Gastrocnemius medialis (tissue), 4 donors: Measurements from ENCODE around the gene TP73. TPM values are rescaled to one million over a fixed set of nuclear protein-coding genes. Genes with fewer than 3 reads are reported as not detected.
"Not testable (repeated sequence)": the region's sequence is repeated elsewhere in the genome, so short reads cannot be mapped to it uniquely, and the experiment has no call there.

Experiments
- ATAC-seq, 2 donors: fragments of 150-250 bp; one replicate each; pipeline ENCODE4 v1.9.1; 2016
- DNase-seq, 2 donors: peaks; one replicate each; pipeline ENCODE4 v3.0.0-alpha.2; 2019
- H3K27ac ChIP-seq, 4 donors: fragments of 200-600 bp; sonication (generic); 1 replicate in 1 of 4; 2 replicates in 3 of 4; pipeline ENCODE4 v1.5.1; 2016 to 2018; ENCODE audit warnings: mild to moderate bottlenecking in 2 of 4, moderate library complexity in 1 of 4
- H3K27me3 ChIP-seq, 3 donors: fragments of 200-600 bp; sonication (generic) in 2 of 3; 1 replicate in 1 of 3; 2 replicates in 2 of 3; pipeline versions ENCODE4 v1.5.1 to v1.6.0; 2016 to 2019; ENCODE audit warnings: mild to moderate bottlenecking in 1 of 3, moderate library complexity in 1 of 3
- H3K36me3 ChIP-seq, 2 donors: fragments of 200-600 bp; sonication (generic) in 1 of 2; one replicate each; pipeline ENCODE4 v1.5.1; 2017 to 2018
- H3K4me1 ChIP-seq, 2 donors: fragments of 200-600 bp; sonication (generic) in 1 of 2; one replicate each; pipeline ENCODE4 v1.5.1; 2016 to 2017; ENCODE audit warnings: mild to moderate bottlenecking in 2 of 2
- H3K4me3 ChIP-seq, 4 donors: fragments of 200-600 bp; sonication (generic) in 3 of 4; 1 replicate in 1 of 4; 2 replicates in 3 of 4; pipeline ENCODE4 v1.5.1; 2016 to 2019; ENCODE audit warnings: mild to moderate bottlenecking in 2 of 4
- H3K9me3 ChIP-seq, 3 donors: fragments of 200-600 bp; sonication (generic) in 2 of 3; 1 replicate in 1 of 3; 2 replicates in 2 of 3; pipeline ENCODE4 v1.5.1; 2016 to 2019
- CTCF ChIP-seq, 5 experiments: fragments of 450-650 bp in 3 of 5; fragments of 200-600 bp in 2 of 5; sonication (generic) in 2 of 5; IDR thresholded peaks in 4 of 5; conservative IDR thresholded peaks in 1 of 5; 1 replicate in 4 of 5; 2 replicates in 1 of 5; pipeline ENCODE4 v1.5.1; 2016 to 2019; ENCODE audit warnings: antibody characterized with exemption in 5 of 5, mild to moderate bottlenecking in 3 of 5, moderate library complexity in 3 of 5
- POLR2A ChIP-seq, 2 donors: fragments of 450-650 bp; IDR thresholded peaks; one replicate each; pipeline ENCODE4 v1.6.1; 2017; ENCODE audit warnings: antibody characterized with exemption in 2 of 2, mild to moderate bottlenecking in 2 of 2, moderate library complexity in 2 of 2
- in situ Hi-C, 4 donors: fragments of 200-750 bp; cut with MboI; loops; one replicate each; pipeline versions ENCODE4 v1.15.0 to v1.8.0; 2017; ENCODE audit warnings: low sequenced_read_pairs in 4 of 4
- intact Hi-C: fragments of 100-400 bp; cut with DNase I; formaldehyde crosslinking; loops from one replicate; pipeline ENCODE4 v1.15.1; 2023; ENCODE audit warnings: low total_unique reads
- total RNA-seq, 4 donors: library from RNA; depleted of rRNA; stranded (reverse); fragments of >200 nt; gene quantifications; one replicate each; pipeline versions ENCODE4 v1.1.0 to v1.2.3, GENCODE V29; 2016

TP73 gene
- total RNA-seq, 4 donors from 2014 or later: 0.07 TPM; not detected in 3

GRCh38 chr1:3747903-3748302 lies 95.6 kb downstream of the TP73 start:
- no peak for TF ChIP-seq POLR2A (IDR thresholded peaks at IDR 0.05)
- TF ChIP-seq CTCF (IDR thresholded peaks at IDR 0.05 in 4 of 5, conservative IDR thresholded peaks at IDR 0.05 in 1 of 5): no peak

GRCh38 chr1:3748316-3748900 lies 96.1 kb downstream of the TP73 start:
- H3K27ac ChIP-seq, DNase-seq, H3K27me3 ChIP-seq, intact Hi-C loops, H3K36me3 ChIP-seq, ATAC-seq, H3K4me3 ChIP-seq, H3K9me3 ChIP-seq, in situ Hi-C loops: not testable (repeated sequence)
- peaks cover 20 to 33% of the 10 kb centered on the region in 2 donors for H3K4me1 ChIP-seq

More at GRCh38 chr1:3747903-3748302, 95.6 kb downstream of the TP73 start:
- Histone ChIP-seq H3K9me3 (no peaks in the 10 kb centered on the region), H3K27ac (peak overlapping the region in 1 of 4 donors; percentile 85), H3K27me3 (no peaks in the 10 kb centered on the region), H3K4me1 (peaks cover 20 to 33% of the 10 kb centered on the region in 2 donors), H3K36me3 (no peaks in the 10 kb centered on the region), H3K4me3 (peak overlapping the region in 1 of 4 donors; percentile 82)
- no peak for DNase-seq
- no peak for ATAC-seq
- in situ Hi-C loops: no loop called here
- intact Hi-C loops: loop anchor here (1.0 kb wide), 1 partner anchor 48 kb away; the partner anchor contains the start of gene LRRC47

- no peak for ATAC-seq
- H3K27me3 ChIP-seq: peaks cover 0 to 2% (median 0%) of the 10 kb centered on the region in 3 donors
- H3K36me3 ChIP-seq: no peaks in the 10 kb centered on the region
- no peak for DNase-seq
- H3K27ac ChIP-seq: no peak overlapping the region
- intact Hi-C loops: no loop called here
- no peaks in the 10 kb centered on the region for H3K9me3 ChIP-seq
- H3K4me3 ChIP-seq: no peak overlapping the region
- H3K4me1 ChIP-seq: peaks cover 20 to 29% of the 10 kb centered on the region in 2 donors
- TF ChIP-seq CTCF (IDR thresholded peaks at IDR 0.05 in 4 of 5, conservative IDR thresholded peaks at IDR 0.05 in 1 of 5): no peak
- no peak for TF ChIP-seq POLR2A (IDR thresholded peaks at IDR 0.05)
- in situ Hi-C loops: no loop called here
These were observed 97.2 kb downstream of the TP73 start for GRCh38 chr1:3749512-3749911.

- DNase-seq: no peak
- in situ Hi-C loops (no loop called here), intact Hi-C loops (no loop called here)
- no peak overlapping the region for H3K4me3 ChIP-seq
- H3K36me3 ChIP-seq: no peaks in the 10 kb centered on the region
- peaks cover 8 to 17% of the 10 kb centered on the region in 2 donors for H3K4me1 ChIP-seq
- H3K27me3 ChIP-seq: peaks cover 0 to 2% (median 0%) of the 10 kb centered on the region in 3 donors
- TF ChIP-seq POLR2A (IDR thresholded peaks at IDR 0.05): no peak
- no peak for TF ChIP-seq CTCF (IDR thresholded peaks at IDR 0.05 in 4 of 5, conservative IDR thresholded peaks at IDR 0.05 in 1 of 5)
- H3K27ac ChIP-seq: no peak overlapping the region
- no peaks in the 10 kb centered on the region for H3K9me3 ChIP-seq
- ATAC-seq: no peak
These were observed 98.4 kb downstream of the TP73 start for GRCh38 chr1:3750741-3751140.

- DNase-seq: no peak
- Histone ChIP-seq H3K36me3 (no peaks in the 10 kb centered on the region), H3K27me3 (peaks cover 0 to 2% (median 0%) of the 10 kb centered on the region in 3 donors), H3K27ac (no peak within 1 kb of the TSS), H3K4me1 (peaks cover 4% of the 10 kb centered on the region in 2 donors), H3K4me3 (no peak within 1 kb of the TSS), H3K9me3 (no peaks in the 10 kb centered on the region)
- TF ChIP-seq CTCF (IDR thresholded peaks at IDR 0.05 in 4 of 5, conservative IDR thresholded peaks at IDR 0.05 in 1 of 5): no peak
- no peak for TF ChIP-seq POLR2A (IDR thresholded peaks at IDR 0.05)
- in situ Hi-C loops (no loop called here), intact Hi-C loops (no loop called here)
- ATAC-seq: no peak
These were observed 100.2 kb downstream of the TP73 start, which contains the start of gene CCDC27 for GRCh38 chr1:3752400-3752945. TSS of gene CCDC27 (plus strand) at chr1:3752450. CDS start at chr1:3752482, 32 bp downstream.
